ENCODE measurements around the gene TRIP12.
"Not testable (repeated sequence)": the region's sequence is repeated elsewhere in the genome, so short reads cannot be mapped to it uniquely, and the experiment has no call there.

The TRIP12 gene

DNA sequence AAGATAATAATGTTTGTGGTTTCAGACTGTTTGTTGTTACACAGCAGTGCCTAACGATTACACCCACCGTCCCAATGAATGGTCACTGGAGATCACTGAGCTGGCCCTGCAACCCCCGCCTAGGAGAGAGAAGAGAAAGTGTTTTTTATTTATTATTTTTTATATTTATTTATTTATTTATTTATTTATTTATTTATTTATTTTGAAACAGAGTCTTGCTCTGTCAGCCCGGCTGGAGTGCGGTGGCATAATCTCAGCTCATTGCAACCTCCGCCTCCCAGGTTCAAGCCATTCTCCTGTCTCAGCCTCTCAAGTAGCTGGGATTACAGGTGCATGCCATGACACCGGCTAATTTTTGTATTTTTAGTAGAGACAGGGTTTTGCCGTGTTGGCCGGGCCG lies 164.3 kb downstream of the TRIP12 start:
- not testable (repeated sequence) for DNase-seq

DNA sequence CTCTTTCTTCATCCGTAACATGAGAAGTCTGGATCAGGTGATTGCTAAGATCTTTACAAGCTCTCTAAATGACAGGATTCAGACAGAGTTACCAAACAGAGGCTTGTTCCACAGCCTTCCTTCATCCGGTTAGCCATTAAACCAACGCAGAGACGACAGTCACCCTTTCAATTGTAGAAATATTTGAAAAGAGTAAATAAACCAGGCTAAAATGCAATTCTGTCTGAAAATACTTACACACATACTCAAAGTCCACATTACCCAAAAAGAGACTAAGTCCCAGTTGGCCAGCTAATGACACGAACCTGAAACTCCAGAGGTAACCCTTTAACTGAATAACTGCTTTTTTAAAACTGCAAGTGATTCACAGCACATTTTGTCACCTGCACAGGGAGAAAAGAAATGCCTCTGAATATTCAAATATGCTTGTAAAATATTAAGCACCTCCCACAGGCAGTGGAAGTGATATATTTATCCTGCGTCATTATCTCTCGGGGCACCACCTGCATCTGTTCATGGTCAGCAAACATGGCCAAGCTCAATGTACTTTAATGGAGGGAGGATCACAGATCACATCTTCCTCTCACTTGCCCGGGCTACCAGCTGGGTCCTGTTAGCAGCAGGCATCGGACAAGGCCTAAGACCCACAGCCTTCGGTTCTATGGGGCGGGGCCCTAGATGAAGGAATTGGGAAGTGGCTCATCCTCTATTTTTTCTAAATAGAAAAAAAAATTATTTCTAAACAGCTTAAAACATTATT lies 168.7 kb downstream of the TRIP12 start:
- no peak for DNase-seq

DNA sequence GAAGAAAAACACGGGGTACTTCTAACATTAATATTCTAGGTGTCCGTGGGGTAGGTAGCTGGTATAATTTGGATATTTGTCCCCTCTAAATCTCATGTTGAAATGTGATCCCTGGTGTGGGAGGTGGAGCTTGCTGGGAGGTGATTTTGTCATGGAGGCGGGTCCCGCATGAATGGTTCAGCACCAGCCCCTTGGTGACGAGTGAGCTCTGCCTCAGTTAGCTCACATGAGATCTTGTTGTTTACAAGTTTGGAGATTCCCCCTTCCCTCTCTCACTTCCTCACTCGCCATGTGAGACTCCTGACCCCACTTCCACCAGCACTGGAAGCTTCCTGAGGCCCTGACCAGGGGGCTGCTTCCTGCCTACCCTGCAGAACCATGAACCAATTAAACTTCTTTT lies 172.0 kb downstream of the TRIP12 start:
- no peak for DNase-seq

DNA sequence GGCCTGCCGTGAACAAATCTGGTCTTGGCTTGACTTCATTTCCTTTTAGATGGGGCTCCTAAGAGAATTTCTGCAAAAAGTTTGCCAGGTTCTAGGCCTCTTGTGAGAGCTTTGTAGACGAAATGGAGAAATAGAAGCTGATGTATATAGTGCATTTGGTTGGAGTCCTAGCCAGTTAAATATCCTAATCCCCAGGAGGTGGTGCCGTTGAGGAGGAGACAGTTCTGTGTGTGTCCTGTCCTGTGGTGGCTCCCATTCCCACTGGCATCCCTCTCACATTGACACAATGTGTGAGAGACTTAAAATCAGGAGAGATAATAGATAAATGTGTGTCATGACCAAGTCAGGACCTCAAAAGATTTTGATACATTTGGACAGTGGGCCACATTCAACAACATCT lies 172.9 kb downstream of the TRIP12 start:
- no peak for DNase-seq

- not testable (repeated sequence) for DNase-seq
Observed at GRCh38 chr2:229742691-229743090, 179.1 kb downstream of the TRIP12 start.

DNA sequence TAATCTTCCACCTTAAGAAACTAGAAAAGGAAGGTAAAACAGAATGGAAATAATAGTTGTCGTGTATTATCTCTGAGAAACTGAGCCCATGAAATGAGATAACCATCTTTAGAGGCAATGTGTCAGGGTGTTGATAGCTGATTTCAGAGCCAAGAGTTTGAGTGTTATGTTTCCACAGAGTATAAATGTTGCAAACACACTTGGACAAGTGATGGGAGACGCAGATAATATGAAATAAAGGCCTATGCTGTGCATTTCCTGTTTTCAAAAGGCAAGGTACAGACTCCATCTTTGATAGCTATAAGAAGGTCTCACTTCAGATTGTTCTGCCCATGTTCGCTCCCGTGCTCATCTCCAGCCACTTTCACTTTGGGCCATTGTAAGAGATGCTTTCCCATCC lies 181.5 kb downstream of the TRIP12 start:
- DNase-seq, result no peak

DNA sequence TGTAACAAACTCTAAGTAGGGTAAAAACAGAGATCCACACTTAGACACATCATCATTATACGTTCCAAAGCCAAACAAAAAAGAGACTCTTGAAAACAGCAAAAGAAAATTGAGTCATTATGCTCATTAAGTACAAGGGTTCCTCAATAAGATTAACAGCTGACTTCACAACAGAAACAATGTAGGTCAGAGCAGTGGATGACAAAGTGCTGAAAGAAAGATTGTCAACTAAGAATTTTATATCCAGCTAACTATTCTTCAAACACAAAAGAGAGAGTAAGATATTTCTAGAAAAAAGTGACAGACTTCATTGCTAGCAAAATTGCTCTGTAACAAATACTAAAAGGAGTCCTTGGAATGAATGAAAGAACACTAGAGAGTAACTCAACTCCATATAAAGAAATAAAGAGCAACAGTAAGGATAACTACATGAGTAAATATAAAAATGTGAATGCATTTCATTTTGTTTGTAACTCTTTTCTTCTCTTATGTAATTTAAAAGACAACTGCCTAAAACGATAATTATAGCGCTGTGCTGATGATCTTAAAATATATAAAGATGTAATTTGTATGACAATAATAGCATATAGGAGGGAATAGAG lies 183.7 kb downstream of the TRIP12 start:
- no peak for DNase-seq

DNA sequence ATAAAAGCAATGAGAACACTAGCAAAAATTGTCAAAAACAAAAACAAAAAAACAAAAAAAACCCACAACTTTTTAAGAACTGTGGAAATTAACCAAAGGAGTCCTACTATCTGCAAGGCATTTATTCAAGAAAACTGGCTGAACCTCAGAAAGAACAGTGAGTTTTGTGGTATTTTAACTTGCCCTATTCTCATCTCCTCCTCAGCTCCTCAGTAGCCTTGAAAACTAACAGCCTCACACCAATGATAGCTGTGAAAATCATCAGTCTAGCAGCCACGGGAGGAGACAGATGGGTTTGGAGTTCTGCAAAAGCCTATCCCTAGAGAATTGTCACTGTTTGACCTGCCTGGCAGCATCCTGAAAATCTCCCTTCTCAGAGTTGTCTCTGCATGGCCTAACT lies 187.4 kb downstream of the TRIP12 start:
- no peak for DNase-seq

DNA sequence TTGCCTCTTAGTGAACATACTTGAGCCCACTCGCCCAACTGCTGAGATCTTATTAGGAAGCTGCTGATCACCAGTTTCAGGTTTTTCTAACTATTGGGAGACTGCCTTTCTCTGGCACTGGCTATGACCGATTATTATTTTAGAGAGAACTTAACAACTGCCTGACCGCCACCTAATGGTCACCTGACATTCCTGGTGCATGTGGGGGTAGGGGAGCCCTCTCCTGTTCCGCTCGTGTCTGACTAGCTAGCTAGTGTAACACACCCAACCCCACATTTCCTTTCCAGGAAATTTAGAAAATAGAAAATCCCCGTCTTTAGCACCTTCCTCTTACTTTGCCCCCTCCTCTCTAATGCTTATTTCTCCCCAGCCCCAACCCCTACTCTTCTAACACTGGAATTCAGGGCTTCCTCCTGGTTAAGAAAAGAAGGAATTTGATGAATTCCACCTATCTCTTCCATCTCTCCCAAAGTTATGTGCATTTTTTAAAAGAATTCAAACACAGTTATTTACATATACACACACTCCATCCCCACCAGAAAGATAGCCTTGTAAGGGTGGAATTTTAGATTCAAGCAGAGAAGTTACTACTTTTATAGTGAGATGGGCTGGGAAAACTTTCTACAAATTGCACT lies 188.1 kb downstream of the TRIP12 start:
- no peak for DNase-seq

DNA sequence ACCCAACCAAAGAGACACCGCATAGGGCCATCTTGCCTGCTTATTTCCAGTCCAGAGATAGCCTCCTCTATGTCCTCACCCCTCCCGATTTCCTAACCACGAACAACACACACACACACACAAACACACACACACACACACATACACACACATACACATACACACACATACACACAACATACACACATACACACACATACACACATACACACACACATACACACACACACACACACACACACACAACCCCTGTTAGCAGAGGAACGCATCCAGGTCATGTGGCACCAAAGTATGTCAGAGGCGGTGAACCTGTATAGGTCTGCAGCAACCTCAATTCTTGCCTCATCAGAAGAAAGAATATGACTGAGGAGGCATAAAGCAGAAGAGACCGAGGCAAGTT lies 188.9 kb downstream of the TRIP12 start:
- DNase-seq, result no peak

GRCh38 chr2:229731916-229732315 lies 189.9 kb downstream of the TRIP12 start:
- no peak for DNase-seq

DNA sequence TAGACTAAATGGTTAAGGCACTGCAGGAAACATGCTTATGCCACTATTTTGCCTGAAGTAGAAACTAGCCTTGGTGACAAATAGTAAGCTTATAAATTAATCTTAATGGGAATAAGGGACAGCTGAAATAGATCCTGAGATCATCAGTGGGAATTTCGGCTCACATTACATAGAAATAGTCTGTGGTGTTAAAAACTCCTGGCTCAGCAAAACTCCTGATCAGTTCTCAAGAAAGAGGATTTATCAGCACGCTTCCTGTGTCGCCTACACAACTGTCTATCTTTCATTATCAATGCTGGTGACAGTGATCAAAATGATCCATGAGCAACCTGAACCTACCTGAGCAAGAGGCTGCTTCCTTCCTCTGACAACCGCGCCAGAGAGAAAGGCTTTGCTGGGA lies 190.4 kb downstream of the TRIP12 start:
- DNase-seq, result no peak

DNA sequence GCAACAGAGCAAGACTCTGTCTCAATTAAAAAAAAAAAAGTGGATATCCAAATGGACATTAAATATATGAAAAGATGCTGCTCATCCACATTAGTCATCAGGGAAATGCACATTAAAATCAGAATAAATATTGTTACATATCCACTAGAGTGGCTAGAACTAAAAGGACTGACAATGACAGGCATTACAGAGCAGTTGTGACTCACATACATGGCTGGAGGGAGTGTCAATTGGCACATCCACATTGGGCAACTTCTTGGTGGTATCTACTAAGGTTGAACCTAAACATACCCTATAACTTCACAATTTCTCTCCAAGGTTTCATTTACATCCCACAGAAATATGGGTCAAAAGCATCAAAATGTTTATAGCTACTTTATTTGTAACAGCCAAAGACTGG lies 193.4 kb downstream of the TRIP12 start:
- no peak for DNase-seq

DNA sequence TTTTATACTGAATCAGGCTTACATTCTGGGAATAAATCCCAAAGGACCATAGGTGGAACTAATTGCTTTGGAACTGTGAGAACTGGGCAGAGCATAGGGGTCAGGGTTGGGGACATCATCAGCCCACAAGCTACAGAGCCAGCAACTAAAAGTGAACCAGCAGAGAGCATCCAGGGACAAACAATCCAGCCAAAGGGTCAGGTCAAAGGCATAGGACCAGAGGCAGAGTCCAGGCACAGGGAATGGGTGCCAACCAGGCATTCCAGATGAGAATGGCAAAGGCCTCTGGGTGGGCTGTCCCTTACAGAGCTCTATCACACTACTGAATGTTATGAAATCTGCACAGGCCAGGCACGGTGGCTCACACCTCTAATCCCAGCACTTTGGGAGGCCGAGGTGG lies 195.2 kb downstream of the TRIP12 start:
- no peak for DNase-seq

DNA sequence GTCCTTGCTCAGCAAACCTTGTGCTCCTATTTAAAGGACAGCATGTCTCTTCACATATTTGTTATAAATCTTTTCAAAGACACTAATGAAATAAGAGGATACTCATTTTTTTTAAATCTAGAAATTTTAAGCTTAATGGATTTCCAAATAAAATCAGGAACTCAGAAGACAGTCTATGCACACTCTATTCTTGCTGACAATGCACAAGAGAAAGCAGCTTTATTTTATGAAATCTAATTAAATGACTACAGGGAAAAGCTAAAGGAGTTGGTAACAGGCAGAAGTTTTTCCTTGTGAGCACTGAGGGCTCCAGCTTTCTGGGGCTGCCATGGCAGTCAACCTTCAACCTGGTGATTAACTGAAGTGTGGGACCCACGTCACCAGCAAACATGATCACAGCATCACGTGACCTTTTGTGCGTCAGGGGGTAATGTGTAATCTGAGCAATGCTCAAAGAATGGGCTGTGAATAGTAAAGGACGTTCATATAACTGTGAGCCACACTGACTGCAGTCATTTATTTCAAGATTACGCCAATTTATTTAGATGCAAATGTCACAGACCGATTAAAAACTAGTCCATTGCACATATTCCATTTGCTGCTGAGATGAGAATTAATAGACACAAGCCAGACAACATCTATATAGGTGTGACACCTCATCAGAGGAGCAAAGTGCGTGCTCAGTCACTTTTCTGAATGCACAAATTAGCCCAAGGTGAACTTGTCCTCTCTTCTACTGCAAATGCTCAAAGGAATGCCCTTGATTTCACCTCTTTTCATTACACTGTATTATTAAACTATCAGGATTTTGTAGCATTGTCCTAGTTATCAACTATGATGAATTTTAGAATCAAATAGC lies 195.9 kb downstream of the TRIP12 start:
- DNase-seq, result no peak

DNA sequence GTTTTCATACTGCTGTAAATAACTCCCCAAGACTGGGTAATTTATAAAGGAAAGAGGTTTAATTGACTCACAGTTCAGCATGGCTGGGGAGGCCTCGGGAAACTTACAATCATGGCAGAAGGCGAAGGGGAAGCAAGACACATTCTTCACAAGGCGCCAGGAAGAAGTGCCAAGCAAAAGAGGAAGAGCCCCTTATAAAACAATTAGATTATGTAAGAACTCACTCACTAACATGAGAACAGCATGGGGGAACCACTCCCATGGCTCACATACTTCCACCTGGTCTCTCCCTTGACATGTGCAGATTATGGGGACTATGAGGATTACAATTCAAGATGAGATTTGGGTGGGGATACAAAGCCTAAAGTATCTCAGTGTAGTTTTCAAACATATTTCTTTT lies 198.6 kb downstream of the TRIP12 start:
- DNase-seq, result not testable (repeated sequence)

DNA sequence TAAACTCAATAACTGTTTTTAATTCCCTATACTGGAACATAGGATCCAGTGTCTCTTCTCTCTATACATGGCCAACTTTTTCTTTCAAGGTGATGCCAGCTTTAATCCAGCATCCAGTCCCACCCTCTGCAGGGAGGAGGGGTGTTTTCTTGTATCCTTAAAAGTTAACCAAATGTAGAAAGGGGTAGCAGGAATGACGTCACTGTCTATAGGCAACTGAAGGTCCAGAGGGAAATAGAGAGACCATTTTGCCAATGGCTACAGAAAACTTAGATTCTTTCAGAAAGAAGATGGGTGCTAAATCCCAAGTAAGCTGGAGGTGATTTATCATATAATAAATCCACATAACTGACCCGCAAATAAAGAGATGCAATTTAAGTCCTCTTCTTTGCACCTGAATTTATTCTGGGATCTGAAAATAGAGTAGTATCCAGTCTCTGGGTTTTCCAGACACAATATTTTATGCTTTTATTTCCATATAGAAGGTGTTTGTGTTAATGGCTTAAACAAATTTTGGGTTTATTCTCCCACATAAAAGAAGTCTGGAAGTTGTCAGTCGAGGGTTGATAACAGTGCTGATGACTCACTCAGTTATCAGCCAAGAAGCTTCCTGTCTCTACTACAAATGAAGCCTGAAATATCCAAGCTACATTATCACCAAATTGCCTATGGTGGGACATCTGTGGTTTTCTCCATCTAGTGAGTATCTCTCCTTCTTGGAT lies 201.7 kb downstream of the TRIP12 start:
- no peak for DNase-seq

DNA sequence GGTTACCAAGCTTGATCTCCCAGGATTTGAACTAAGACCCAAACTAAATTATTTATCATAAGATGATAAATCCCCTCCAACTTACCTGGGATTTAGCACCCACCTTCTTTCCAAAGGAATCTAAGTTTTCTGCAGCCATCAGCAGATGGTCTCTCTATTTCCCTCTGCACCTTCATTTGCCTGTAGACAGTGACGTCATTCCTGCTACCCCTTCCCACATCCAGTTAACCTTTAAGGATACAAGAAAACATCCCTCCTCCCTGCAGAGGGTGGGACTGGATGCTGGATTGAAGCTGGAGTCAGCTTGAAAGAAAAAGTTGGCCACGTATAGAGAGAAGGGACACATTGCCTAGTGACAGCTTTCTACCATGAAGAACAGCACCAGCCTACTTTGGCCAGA lies 203.8 kb downstream of the TRIP12 start:
- no peak for DNase-seq

GRCh38 chr2:229715895-229716507 lies 205.8 kb downstream of the TRIP12 start:
- DNase-seq, result peak; percentile 55

DNA sequence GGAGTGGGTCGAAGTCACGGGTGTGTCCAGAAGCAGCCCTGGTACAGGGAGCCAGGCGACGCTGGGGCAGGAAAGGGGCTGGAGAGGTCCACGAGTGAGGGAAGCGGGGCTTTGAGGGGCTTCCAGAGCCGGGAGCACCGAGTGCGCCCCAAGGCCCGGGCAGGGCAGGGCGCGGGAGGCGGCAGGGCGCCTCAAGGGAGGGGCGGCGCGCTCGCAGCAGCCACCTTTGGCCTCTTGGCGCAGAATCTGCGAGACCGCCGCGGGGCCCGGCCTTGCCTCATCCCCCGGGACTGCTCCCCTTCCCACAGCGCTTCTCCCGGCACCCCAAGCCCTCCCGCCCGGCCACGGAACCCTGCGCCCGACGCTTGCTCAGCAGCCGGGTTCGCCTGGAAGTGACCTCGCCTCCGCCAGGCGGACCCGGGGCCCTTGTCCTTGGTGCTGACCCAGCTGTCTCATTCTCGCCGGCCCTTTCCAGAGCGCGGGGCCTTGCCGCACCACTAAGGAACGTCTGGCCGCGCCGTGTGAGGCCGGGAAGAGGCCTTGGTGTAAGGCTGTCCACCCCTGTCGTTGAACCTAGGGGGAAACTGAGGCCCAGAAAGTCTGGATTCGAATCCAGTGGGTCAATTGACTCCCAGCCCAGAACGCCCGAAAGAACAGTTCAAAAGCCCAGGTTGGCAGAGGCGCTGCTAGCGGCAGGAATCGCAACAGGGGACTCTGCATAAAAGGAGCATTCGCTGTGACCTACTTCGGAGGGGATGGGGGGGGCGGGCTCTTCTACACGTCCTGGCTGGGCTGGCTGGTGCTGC lies 206.9 kb downstream of the TRIP12 start:
- no peak for DNase-seq

- peak; percentile 42 for DNase-seq
Observed at GRCh38 chr2:229714080-229714735, 207.6 kb downstream of the TRIP12 start, which contains the start of gene DNER. Gene DNER (minus strand): TSS chr2:229714555. CDS start chr2:229714423, 132 bp downstream.

Data from NCI-H2227 treated with DMSO at 0.1 percent for 48 hours (cell line).